DND-41 (cell line): ENCODE data around the gene MAGEL2.

Experiments used
- CTCF ChIP-seq: IDR thresholded peaks from 2 replicates; pipeline ENCODE4 v1.5.1; 2012; ENCODE audit warnings: borderline replicate concordance, low read length, moderate library complexity, mild to moderate bottlenecking; ENCODE audit not compliant: poor library complexity, severe bottlenecking; ENCODE audit errors: extremely low read depth
- EZH2 ChIP-seq: IDR thresholded peaks from 3 replicates; pipeline ENCODE4 v1.6.1; 2012; ENCODE audit warnings: borderline replicate concordance, low read depth, mild to moderate bottlenecking, moderate library complexity, low read length, inconsistent platforms; ENCODE audit not compliant: severe bottlenecking

GRCh38 chr15:23616536-23616935 lies 31.1 kb downstream of the MAGEL2 start:
- TF ChIP-seq CTCF (no peak), EZH2 (no peak)
